OCI-LY1 (cell line): Measurements from ENCODE around the gene ZIC2.

Experiments
- EZH2 ChIP-seq: fragments of 200-600 bp; sonication (generic), shearing (Covaris generic); IDR thresholded peaks from 2 replicates; pipeline ENCODE4 v1.8.0; 2017; ENCODE audit warnings: borderline replicate concordance, mixed run types, mild to moderate bottlenecking, antibody characterized with exemption, low read length, moderate library complexity, mixed read lengths
- TF ChIP-seq, protein P1 (sequence below): fragments of 200-600 bp; sonication (generic), shearing (Covaris generic); IDR thresholded peaks from 2 replicates; pipeline ENCODE4 v1.5.1; 2017; ENCODE audit warnings: mild to moderate bottlenecking, antibody characterized with exemption, low read length, moderate library complexity, mixed read lengths

DNA sequence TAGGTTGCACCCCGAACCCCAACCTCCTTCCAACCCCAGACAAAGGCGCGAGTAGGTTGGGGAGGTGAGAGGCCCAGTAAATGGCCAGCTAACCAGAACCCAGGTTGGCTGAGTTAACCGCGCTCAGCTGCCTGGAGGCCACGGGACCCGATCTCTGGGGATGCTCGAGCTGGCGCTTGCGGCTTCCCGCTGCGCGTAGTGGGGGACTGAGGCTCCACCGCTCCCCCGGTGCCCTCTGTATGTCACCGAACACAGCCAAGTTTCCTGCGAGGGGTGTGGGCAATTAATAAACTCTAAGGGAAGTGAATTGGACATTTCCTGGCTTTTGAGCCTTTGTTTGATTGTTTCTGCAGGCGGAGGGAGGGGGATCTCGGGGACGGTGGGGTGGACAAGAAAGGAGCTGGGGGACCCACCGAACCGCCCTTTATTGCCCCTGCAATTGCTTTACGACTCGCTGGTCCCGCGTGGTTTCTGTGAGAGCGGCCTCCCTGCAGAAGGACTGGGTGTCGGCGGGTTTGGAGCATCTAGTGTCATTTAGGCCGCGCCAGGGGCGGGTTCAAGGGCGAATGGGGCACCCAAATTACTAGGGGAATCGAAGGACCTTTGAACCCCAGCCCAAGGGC is 6.5 kb upstream of the ZIC2 start:
- TF ChIP-seq, protein P1, sequence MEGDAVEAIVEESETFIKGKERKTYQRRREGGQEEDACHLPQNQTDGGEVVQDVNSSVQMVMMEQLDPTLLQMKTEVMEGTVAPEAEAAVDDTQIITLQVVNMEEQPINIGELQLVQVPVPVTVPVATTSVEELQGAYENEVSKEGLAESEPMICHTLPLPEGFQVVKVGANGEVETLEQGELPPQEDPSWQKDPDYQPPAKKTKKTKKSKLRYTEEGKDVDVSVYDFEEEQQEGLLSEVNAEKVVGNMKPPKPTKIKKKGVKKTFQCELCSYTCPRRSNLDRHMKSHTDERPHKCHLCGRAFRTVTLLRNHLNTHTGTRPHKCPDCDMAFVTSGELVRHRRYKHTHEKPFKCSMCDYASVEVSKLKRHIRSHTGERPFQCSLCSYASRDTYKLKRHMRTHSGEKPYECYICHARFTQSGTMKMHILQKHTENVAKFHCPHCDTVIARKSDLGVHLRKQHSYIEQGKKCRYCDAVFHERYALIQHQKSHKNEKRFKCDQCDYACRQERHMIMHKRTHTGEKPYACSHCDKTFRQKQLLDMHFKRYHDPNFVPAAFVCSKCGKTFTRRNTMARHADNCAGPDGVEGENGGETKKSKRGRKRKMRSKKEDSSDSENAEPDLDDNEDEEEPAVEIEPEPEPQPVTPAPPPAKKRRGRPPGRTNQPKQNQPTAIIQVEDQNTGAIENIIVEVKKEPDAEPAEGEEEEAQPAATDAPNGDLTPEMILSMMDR, result no peak
- no peak for TF ChIP-seq EZH2
